H9 (cell line): Measurements from ENCODE around the gene SLC35F3. TPM values are rescaled to one million over a fixed set of nuclear protein-coding genes. Genes with fewer than 3 reads are reported as not detected.

Source experiments
- DNase-seq: peaks from one replicate; pipeline ENCODE4 v3.0.0-alpha.2; 2017
- H2AFZ ChIP-seq: one replicate; pipeline ENCODE4 v1.6.1; 2013; ENCODE audit warnings: mild to moderate bottlenecking, low read length, control low read depth, moderate library complexity
- H2AK5ac ChIP-seq: 2 replicates; pipeline ENCODE4 v1.6.1; 2013; ENCODE audit warnings: low read length, control low read depth, mixed read lengths; ENCODE audit not compliant: insufficient read length
- H2BK120ac ChIP-seq: one replicate; pipeline ENCODE4 v1.6.1; 2013; ENCODE audit warnings: low read depth, mild to moderate bottlenecking, low read length, control low read depth, inconsistent platforms; ENCODE audit not compliant: poor library complexity, severe bottlenecking
- H2BK12ac ChIP-seq: 2 replicates; pipeline ENCODE4 v1.6.1; 2013; ENCODE audit warnings: low read length, control low read depth, mixed read lengths, low read depth; ENCODE audit not compliant: insufficient read length
- H2BK15ac ChIP-seq: 2 replicates; pipeline ENCODE4 v1.6.1; 2013; ENCODE audit warnings: low read depth, low read length, control low read depth
- H2BK20ac ChIP-seq: one replicate; pipeline ENCODE4 v1.6.1; 2013; ENCODE audit warnings: low read depth, mild to moderate bottlenecking, low read length, control low read depth, inconsistent platforms; ENCODE audit not compliant: poor library complexity, severe bottlenecking
- H2BK5ac ChIP-seq: 2 replicates; pipeline ENCODE4 v1.6.1; 2013; ENCODE audit warnings: low read length, control low read depth, mixed read lengths; ENCODE audit not compliant: insufficient read length
- H3K14ac ChIP-seq: 2 replicates; pipeline ENCODE4 v1.6.1; 2013; ENCODE audit warnings: low read length, control low read depth; ENCODE audit not compliant: insufficient read depth
- H3K18ac ChIP-seq: 2 replicates; pipeline ENCODE4 v1.6.1; 2013; ENCODE audit warnings: low read depth, mild to moderate bottlenecking, mixed read lengths, low read length, control low read depth; ENCODE audit not compliant: insufficient read length
- H3K23ac ChIP-seq: 2 replicates; pipeline ENCODE4 v1.6.1; 2013; ENCODE audit warnings: low read length, control low read depth, mixed read lengths, low read depth; ENCODE audit not compliant: insufficient read length
- H3K23me2 ChIP-seq: 2 replicates; pipeline ENCODE4 v1.6.1; 2013; ENCODE audit warnings: low read depth, mild to moderate bottlenecking, mixed read lengths, low read length, control low read depth; ENCODE audit not compliant: insufficient read length, poor library complexity, severe bottlenecking
- H3K27ac ChIP-seq: 2 replicates; pipeline ENCODE4 v1.5.1; 2013; ENCODE audit warnings: low read length, control low read depth, mixed read lengths, low read depth; ENCODE audit not compliant: insufficient read length
- H3K27me3 ChIP-seq: 2 replicates; pipeline ENCODE4 v1.6.1; 2013; ENCODE audit warnings: low read length, control low read depth, inconsistent platforms; ENCODE audit not compliant: insufficient read depth
- H3K4ac ChIP-seq: 2 replicates; pipeline ENCODE4 v1.6.1; 2013; ENCODE audit warnings: low read depth, mild to moderate bottlenecking, control low read depth, inconsistent platforms, low read length, moderate library complexity
- H3K4me1 ChIP-seq: 2 replicates; pipeline ENCODE4 v1.6.1; 2013; ENCODE audit warnings: low read length, control low read depth, inconsistent platforms; ENCODE audit not compliant: insufficient read depth
- H3K4me2 ChIP-seq: 2 replicates; pipeline ENCODE4 v1.6.1; 2013; ENCODE audit warnings: low read length, control low read depth, mixed read lengths; ENCODE audit not compliant: insufficient read length, insufficient read depth
- H3K56ac ChIP-seq: 2 replicates; pipeline ENCODE4 v1.6.1; 2013; ENCODE audit warnings: low read depth, mild to moderate bottlenecking, mixed read lengths, low read length, control low read depth; ENCODE audit not compliant: insufficient read length
- H3K79me1 ChIP-seq: 2 replicates; pipeline ENCODE4 v1.6.1; 2013; ENCODE audit warnings: low read depth, mild to moderate bottlenecking, moderate library complexity, low read length, control low read depth, inconsistent platforms; ENCODE audit not compliant: insufficient read depth, poor library complexity, severe bottlenecking
- H3K79me2 ChIP-seq: 2 replicates; pipeline ENCODE4 v1.6.1; 2013; ENCODE audit warnings: low read length, control low read depth, inconsistent platforms; ENCODE audit not compliant: insufficient read depth
- H3K9ac ChIP-seq: 2 replicates; pipeline ENCODE4 v1.6.1; 2013; ENCODE audit warnings: low read length, control low read depth, mixed read lengths; ENCODE audit not compliant: insufficient read length; ENCODE audit errors: extremely low read depth
- H3K9me3 ChIP-seq: one replicate; pipeline ENCODE4 v1.6.1; 2013; ENCODE audit warnings: low read depth, low read length, inconsistent platforms; ENCODE audit not compliant: control insufficient read depth
- H3T11ph ChIP-seq: one replicate; pipeline ENCODE4 v1.6.1; 2013; ENCODE audit warnings: mild to moderate bottlenecking, low read length, control low read depth, inconsistent platforms
- H4K20me1 ChIP-seq: one replicate; pipeline ENCODE4 v1.6.1; 2013; ENCODE audit not compliant: control insufficient read depth, insufficient read length, insufficient read depth
- H4K5ac ChIP-seq: 2 replicates; pipeline ENCODE4 v1.6.1; 2013; ENCODE audit warnings: low read depth, mild to moderate bottlenecking, mixed read lengths, low read length, control low read depth; ENCODE audit not compliant: insufficient read length
- H4K8ac ChIP-seq: replicated peaks from 2 replicates; pipeline ENCODE4 v1.6.1; 2013; ENCODE audit warnings: low read length, control low read depth, mixed read lengths, low read depth; ENCODE audit not compliant: insufficient read length
- H4K91ac ChIP-seq: 2 replicates; pipeline ENCODE4 v1.6.1; 2013; ENCODE audit warnings: low read depth, mild to moderate bottlenecking, moderate library complexity, mixed read lengths, low read length, control low read depth; ENCODE audit not compliant: insufficient read length
- H3K27ac Mint-ChIP-seq, 3 experiments: 2 replicates in 2 of 3; 3 replicates in 1 of 3; pipeline ENCODE4 v1.8.0; 2020 to 2021; ENCODE audit warnings: mixed read lengths in 3 of 3, mild to moderate bottlenecking in 1 of 3, moderate library complexity in 1 of 3
- H3K27me3 Mint-ChIP-seq: 2 replicates; pipeline ENCODE4 v1.8.0; 2021; ENCODE audit warnings: low read depth, mild to moderate bottlenecking, moderate library complexity, mixed read lengths
- H3K36me3 Mint-ChIP-seq, 3 experiments: 2 replicates in 2 of 3; 3 replicates in 1 of 3; pipeline ENCODE4 v1.8.0; 2020 to 2021; ENCODE audit warnings: low read depth in 3 of 3, mixed read lengths in 3 of 3; ENCODE audit not compliant: insufficient read depth in 1 of 3
- H3K4me1 Mint-ChIP-seq, 2 experiments: 2 replicates each; pipeline ENCODE4 v1.8.0; 2020; ENCODE audit warnings: mixed read lengths in 2 of 2
- H3K4me3 Mint-ChIP-seq, 2 experiments: 2 replicates in 1 of 2; 3 replicates in 1 of 2; pipeline ENCODE4 v1.8.0; 2020 to 2021; ENCODE audit warnings: mild to moderate bottlenecking in 2 of 2, mixed read lengths in 2 of 2, moderate library complexity in 1 of 2
- H3K9me3 Mint-ChIP-seq, 2 experiments: 2 replicates in 1 of 2; 3 replicates in 1 of 2; pipeline ENCODE4 v1.8.0; 2020; ENCODE audit warnings: mild to moderate bottlenecking in 2 of 2, mixed read lengths in 2 of 2, moderate library complexity in 1 of 2
- CTCF ChIP-seq: fragments of 200-600 bp; sonication (generic); conservative IDR thresholded peaks from 3 replicates; pipeline ENCODE4 v1.8.0; 2021; ENCODE audit warnings: antibody characterized with exemption, mild to moderate bottlenecking
- WGBS: extraction: QIAGEN DNeasy Blood & Tissue Kit; methylation state at CpG from one replicate; pipeline ENCODE4 v1.1.7; 2013; ENCODE audit warnings: missing lambda C conversion rate, low lambda C conversion rate, mixed read lengths; ENCODE audit not compliant: insufficient read length; ENCODE audit errors: extremely low coverage; 5-methylcytosine and 5-hydroxymethylcytosine counted together
- total RNA-seq: library from RNA; stranded (reverse); gene quantifications from 2 replicates; pipeline ENCODE4 v1.2.1, GENCODE V29; 2021

Gene SLC35F3
- total RNA-seq, 1 experiment from 2014 or later: 0.81 TPM

GRCh38 chr1:233957691-233958090 is 53.2 kb downstream of the SLC35F3 start:
- no peak overlapping the region for H2BK20ac ChIP-seq
- no peak overlapping the region for H2BK15ac ChIP-seq
- no peak overlapping the region for H3K9ac ChIP-seq
- no peak for DNase-seq
- TF ChIP-seq CTCF: no peak
- no peak overlapping the region for H4K8ac ChIP-seq
- H3K79me2 ChIP-seq: no peaks in the 10 kb centered on the region
- no peak overlapping the region for H3K56ac ChIP-seq
- no peak overlapping the region for H3K14ac ChIP-seq
- H3K27ac ChIP-seq: no peak overlapping the region
- no peaks in the 10 kb centered on the region for H4K20me1 ChIP-seq
- H2BK120ac ChIP-seq: no peak overlapping the region
- no peak overlapping the region for H3K4ac ChIP-seq
- Mint-ChIP-seq H3K36me3 (no peaks in the 10 kb centered on the region), H3K9me3 (peaks cover under 1 to 4% of the 10 kb centered on the region in 2 experiments; a peak in 2 of 5 replicates), H3K27ac (no peak overlapping the region), H3K4me3 (no peak overlapping the region), H3K27me3 (peaks cover 44% of the 10 kb centered on the region), H3K4me1 (peaks cover 8% of the 10 kb centered on the region in 2 experiments)
- H2BK12ac ChIP-seq: no peak overlapping the region
- H3K9me3 ChIP-seq: no peaks in the 10 kb centered on the region
- no peak overlapping the region for H2AK5ac ChIP-seq
- no peaks in the 10 kb centered on the region for H3K23me2 ChIP-seq
- H4K5ac ChIP-seq: no peak overlapping the region
- no peaks in the 10 kb centered on the region; the same call in 1 of the 2 replicates for H3K27me3 ChIP-seq
- no peak overlapping the region for H3K23ac ChIP-seq
- H2AFZ ChIP-seq: no peak overlapping the region
- H3T11ph ChIP-seq: no peak overlapping the region
- H4K91ac ChIP-seq: no peak overlapping the region
- H3K18ac ChIP-seq: no peak overlapping the region
- peaks cover 2% of the 10 kb centered on the region; the same call in 1 of the 2 replicates for H3K4me1 ChIP-seq
- H2BK5ac ChIP-seq: no peak overlapping the region
- H3K79me1 ChIP-seq: no peaks in the 10 kb centered on the region
- WGBS: no CpG with 5 or more reads among the region's 4 CpGs
- H3K4me2 ChIP-seq: no peak overlapping the region
